Stimulated activated naive CD4-positive, alpha-beta T cell (primary cell): ENCODE data around the gene ZNG1A.
"Not testable (repeated sequence)": the region's sequence is repeated elsewhere in the genome, so short reads cannot be mapped to it uniquely, and the experiment has no call there.

Experiments used
- DNase-seq, 6 experiments: peaks; one replicate each; lab custom pipeline; 2025; lab: John Stamatoyannopoulos, UW

Gene ZNG1A

GRCh38 chr9:98775-99174, 80.1 kb downstream of the ZNG1A start:
- not testable (repeated sequence) for DNase-seq

- DNase-seq, result not testable (repeated sequence)
Observed at GRCh38 chr9:94992-95391, 83.9 kb downstream of the ZNG1A start.

DNA sequence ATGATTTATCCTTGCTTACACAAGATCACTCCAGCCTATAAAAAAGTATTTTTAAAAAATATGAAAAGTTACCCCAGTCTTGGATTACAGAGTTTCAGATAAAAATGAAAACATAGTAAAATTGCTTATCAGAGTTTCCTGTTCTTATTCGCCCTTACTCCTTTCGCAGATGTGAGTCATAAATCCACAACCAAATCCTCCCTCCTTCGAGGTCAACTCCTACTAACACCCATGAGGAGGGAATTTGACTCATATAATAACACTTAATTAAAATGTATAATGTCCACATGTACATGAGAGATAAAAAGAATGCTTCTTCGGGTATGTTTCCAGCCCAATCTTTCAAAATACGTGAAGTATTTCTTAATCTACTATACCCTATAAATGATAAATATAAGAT, 84.5 kb downstream of the ZNG1A start:
- DNase-seq, result not testable (repeated sequence)

- DNase-seq, result not testable (repeated sequence)
Observed at GRCh38 chr9:93909-94308, 84.9 kb downstream of the ZNG1A start.

- not testable (repeated sequence) for DNase-seq
Observed at GRCh38 chr9:90851-91250, 88.0 kb downstream of the ZNG1A start.

DNA sequence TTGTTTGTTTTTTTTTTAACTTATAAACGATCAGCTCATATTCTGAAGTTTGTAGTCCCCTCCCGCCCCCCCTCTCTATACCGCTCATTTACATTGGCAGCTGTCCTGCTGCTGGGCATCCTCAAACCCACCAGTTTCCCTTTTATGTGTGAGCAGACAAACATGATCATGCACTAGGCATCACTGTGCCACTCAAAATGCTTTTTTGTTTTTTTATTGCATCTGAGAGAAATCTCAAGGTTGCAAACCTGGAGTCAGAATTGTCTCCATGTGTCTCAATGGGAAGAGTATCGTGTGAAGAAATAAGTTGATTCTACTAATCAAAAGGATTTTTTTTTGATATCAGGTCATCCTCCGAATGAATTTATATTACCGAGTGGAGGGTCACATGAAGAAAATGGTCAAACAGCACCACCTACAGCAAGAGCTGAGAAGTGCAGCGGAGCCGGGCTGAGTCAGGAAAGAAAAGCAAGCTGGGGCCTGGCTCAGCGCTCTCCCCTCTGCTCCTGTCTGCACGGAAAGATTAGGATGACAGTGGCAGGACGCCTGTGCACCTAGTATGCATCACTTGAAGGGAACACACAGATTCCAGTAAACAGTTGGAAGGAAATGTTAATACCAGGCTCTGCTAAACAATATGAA, 90.3 kb downstream of the ZNG1A start:
- DNase-seq, result peak in 2 of 6 experiments; percentile 23 to 42

DNA sequence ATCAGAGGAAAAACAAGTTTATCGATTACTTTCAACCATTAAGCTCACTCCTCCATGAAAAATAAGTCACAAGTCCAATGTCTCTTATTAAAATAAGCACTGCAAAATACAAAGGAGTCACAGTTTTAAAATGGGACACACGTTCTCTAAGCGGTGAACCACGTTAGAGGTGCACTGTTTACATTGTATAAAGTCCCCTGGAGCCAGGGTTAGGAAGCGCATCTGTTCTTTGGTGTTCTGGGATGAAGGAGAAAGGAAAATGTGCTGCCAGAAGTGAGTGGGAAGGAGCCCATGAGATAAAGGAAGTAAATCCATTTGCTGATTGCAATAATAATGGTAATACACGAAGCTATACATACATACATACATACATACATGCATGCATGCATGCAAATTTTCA, 91.0 kb downstream of the ZNG1A start:
- not testable (repeated sequence) for DNase-seq

DNA sequence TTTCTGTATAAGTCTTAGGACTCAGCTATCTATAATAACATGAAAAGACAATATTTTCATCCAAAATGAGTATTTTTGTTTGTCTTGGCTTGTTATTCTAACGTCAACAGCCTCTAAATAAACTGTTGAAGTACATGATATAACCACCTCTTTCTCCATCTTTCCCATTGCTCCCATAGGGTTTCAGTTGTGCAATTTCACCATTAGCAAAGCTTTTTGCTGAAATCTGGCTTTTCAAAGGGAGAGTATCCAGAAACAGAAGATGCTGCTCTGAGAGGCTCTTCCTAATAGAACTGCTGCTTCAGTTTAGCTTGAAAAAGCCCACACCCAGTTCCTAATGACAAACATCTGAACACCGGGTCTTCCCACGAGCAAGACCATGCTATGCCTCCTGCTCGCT, 91.8 kb downstream of the ZNG1A start:
- DNase-seq, result not testable (repeated sequence)

GRCh38 chr9:86697-87096, 92.2 kb downstream of the ZNG1A start:
- not testable (repeated sequence) for DNase-seq

DNA sequence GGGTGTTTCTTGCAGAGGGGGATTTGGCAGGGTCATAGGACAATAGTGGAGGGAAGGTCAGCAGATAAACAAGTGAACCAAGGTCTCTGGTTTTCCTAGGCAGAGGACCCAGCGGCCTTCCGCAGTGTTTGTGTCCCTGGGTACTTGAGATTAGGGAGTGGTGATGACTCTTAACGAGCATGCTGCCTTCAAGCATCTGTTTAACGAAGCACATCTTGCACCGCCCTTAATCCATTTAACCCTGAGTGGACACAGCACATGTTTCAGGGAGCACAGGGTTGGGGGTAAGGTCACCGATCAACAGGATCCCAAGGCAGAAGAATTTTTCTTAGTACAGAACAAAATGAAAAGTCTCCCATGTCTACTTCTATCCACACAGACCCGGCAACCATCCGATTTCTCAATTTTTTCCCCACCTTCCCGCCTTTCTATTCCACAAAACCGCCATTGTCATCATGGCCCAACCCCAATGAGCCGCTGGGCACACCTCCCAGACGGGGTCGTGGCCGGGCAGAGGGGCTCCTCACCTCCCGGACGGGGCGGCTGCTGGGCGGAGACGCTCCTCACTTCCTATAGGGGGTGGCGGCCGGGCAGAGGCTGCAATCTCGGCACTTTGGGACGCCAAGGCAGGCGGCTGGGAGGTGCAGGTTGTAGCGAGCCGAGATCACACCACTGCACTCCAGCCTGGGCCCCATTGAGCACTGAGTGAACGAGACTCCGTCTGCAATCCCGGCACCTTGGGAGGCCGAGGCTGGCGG, 95.7 kb downstream of the ZNG1A start:
- DNase-seq, result not testable (repeated sequence)

DNA sequence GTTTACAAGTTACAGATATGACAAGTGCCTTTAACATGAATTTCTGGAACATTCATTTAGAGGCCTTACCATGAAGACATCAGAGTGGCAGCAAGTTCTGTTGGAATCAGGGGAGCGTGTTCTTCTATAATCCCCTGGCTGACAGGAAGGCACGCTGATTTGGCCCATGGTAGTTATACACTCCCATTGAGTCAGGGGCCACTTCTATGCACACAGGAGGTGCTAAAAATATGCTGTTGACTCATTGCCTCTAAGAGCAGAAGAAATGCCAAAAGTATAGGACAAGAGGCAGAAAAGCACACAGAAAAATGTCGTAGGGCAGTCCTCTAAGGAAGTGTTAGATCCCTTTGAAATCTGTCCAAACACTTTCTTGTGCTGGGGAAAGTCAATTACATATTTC, 100.5 kb downstream of the ZNG1A start:
- not testable (repeated sequence) for DNase-seq

DNA sequence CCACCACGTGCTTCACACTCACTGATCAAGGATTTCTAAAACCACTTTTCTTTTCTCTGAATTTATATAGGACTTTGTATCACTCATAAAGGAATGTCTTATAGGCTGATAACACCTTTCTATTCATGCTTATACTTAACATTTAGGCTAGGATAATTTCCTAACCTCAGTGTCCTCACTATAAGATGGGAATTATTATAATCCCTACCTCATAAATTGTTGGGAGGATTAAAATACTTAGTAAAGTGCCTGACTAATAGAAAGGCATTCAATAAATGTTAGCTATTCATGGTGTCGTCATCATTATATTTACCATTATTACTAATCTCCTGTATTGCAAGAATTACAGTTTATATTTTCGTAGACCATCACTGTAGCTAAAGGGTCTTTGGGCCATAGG, 102.5 kb downstream of the ZNG1A start:
- not testable (repeated sequence) for DNase-seq

DNA sequence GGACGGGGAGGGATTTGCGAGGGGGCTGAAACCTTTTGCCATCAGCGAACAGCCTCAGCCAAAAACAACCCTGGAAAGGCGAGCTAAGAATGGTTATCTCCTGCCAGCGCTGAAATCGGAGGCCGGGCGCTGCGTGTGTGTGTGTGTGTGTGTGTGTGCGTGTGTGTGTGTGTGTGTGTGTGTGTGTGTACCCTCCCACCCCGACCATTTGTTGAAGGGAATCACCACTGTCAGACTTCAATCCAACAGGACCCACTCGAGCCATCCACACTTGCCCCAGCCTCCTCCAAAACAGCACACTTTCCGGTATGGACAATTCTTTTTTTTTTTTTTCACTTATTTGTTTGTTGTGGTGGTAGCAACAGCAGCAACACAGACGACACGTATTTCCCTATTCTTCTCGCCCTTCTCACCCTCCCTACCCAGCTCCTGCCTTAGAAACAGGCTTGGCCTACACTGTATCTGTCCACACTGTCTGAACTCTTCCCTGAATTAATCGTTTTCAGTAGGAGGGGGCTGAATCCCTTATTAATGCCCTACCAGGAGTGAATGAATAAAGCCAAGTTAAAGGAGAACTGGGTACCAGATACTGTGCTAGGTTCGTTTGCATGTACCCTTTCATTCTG, 104.8 kb downstream of the ZNG1A start:
- DNase-seq, result not testable (repeated sequence)

DNA sequence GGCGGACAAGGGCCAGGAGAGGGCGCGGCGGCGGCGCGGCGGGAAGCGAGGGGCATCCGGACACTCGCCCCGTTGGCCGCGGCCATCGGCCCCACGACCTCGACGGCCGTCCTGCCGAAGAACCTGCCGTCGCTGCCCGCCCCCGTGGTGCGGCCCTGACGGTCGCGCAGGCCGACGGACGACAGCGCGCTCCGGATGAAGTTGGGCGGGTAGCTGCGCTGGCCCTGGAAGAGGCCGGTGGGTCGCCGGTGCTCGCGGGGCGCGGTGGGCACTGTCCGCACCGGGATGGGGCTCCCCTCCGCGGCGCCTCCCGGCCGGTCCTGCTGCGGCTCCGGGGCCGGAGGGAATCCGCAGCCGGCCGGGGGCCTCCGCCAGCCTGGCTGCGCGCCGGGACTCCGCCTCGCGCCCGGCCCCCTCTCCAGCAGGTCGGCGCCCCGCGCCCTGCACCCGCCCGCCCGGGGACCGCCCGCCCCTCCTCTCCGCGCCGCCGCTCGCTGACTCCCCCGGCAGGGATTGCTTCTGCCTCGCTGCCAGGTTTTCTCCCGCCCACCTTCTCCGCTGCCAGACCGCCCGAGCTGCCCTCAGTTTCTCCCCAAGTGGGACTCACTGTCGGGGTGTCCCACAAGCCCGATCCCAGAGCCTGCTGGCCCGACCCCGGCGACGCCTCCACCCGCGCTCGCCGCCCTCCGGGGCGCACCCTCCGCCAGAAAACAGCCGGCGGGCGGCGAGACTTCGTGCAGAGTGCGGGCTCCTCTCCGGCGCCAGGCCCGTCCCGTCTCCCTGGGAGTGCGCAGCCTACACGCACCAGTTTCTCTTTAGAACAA, 105.6 kb downstream of the ZNG1A start:
- peak in 2 of 6 experiments; percentile 11 to 16 for DNase-seq
